Colonic mucosa (tissue), 4 donors: ENCODE measurements around the gene FBXO42. TPM values are rescaled to one million over a fixed set of nuclear protein-coding genes. Genes with fewer than 3 reads are reported as not detected.
A peak's percentile ranks its signal among the peaks of the same experiment; 100 is the strongest.
"Not testable (repeated sequence)": the region's sequence is repeated elsewhere in the genome, so short reads cannot be mapped to it uniquely, and the experiment has no call there.

Source experiments
- DNase-seq: peaks from one replicate; pipeline ENCODE4 v3.0.0-alpha.2; 2020
- H3K27ac ChIP-seq: fragments of 200-600 bp; one replicate; pipeline ENCODE4 v1.8.0; 2021
- H3K27me3 ChIP-seq: fragments of 200-600 bp; one replicate; pipeline ENCODE4 v1.8.0; 2021
- H3K36me3 ChIP-seq: fragments of 200-600 bp; one replicate; pipeline ENCODE4 v1.8.0; 2021
- H3K4me1 ChIP-seq: fragments of 200-600 bp; one replicate; pipeline ENCODE4 v1.8.0; 2021; ENCODE audit warnings: mild to moderate bottlenecking
- H3K4me3 ChIP-seq: fragments of 200-600 bp; one replicate; pipeline ENCODE4 v1.8.0; 2021
- H3K9ac ChIP-seq, 2 donors: one replicate each; pipeline ENCODE4 v1.7.0; 2013; ENCODE audit warnings: control low read depth in 2 of 2, low read depth in 2 of 2, low read length in 2 of 2
- H3K9me3 ChIP-seq: fragments of 200-600 bp; one replicate; pipeline ENCODE4 v1.8.0; 2021
- intact Hi-C: fragments of 100-400 bp; cut with DNase I; formaldehyde crosslinking; loops from one replicate; pipeline ENCODE4 v1.14.1; 2022
- total RNA-seq, 2 donors: library from RNA; stranded (reverse); fragmentation: NEBNext Ultra II Directional in 1 of 2; extraction: Animal tissue kit (Norgen Biotek cat#: 25700) in 1 of 2; gene quantifications; one replicate each; pipeline ENCODE4 v1.2.1, GENCODE V29; 2021
- TF ChIP-seq, protein P1 (sequence below): fragments of 200-600 bp; IDR thresholded peaks from one replicate; pipeline ENCODE4 v1.8.0; 2022; ENCODE audit warnings: antibody characterized with exemption, mild to moderate bottlenecking
- donor health status: healthy.
- donor health status: DM: no; HTN: no; CAD: no.
- donor health status: DM: no; HTN: no; CAD: no.

The FBXO42 gene
- total RNA-seq, 2 donors from 2014 or later, result 15.0 to 17.8 TPM

- TF ChIP-seq, protein P1, sequence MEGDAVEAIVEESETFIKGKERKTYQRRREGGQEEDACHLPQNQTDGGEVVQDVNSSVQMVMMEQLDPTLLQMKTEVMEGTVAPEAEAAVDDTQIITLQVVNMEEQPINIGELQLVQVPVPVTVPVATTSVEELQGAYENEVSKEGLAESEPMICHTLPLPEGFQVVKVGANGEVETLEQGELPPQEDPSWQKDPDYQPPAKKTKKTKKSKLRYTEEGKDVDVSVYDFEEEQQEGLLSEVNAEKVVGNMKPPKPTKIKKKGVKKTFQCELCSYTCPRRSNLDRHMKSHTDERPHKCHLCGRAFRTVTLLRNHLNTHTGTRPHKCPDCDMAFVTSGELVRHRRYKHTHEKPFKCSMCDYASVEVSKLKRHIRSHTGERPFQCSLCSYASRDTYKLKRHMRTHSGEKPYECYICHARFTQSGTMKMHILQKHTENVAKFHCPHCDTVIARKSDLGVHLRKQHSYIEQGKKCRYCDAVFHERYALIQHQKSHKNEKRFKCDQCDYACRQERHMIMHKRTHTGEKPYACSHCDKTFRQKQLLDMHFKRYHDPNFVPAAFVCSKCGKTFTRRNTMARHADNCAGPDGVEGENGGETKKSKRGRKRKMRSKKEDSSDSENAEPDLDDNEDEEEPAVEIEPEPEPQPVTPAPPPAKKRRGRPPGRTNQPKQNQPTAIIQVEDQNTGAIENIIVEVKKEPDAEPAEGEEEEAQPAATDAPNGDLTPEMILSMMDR, result no peak
- Histone ChIP-seq H3K9ac (peak overlapping the region; percentile 46 to 74), H3K27me3 (no peaks in the 10 kb centered on the region), H3K27ac (peak overlapping the region; percentile 82), H3K36me3 (no peaks in the 10 kb centered on the region), H3K4me3 (peak overlapping the region; percentile 39), H3K4me1 (peaks cover 6% of the 10 kb centered on the region), H3K9me3 (no peaks in the 10 kb centered on the region)
- intact Hi-C loops, result no loop called here
- peak; percentile 67 for DNase-seq
Observed at GRCh38 chr1:16218014-16218673, 134.1 kb downstream of the FBXO42 start.

- no peaks in the 10 kb centered on the region for H3K9me3 ChIP-seq
- no peaks in the 10 kb centered on the region for H3K27me3 ChIP-seq
- intact Hi-C loops, result no loop called here
- DNase-seq, result peak; percentile 99
- H3K36me3 ChIP-seq, result no peaks in the 10 kb centered on the region
- H3K9ac ChIP-seq, result peak overlapping the region; percentile 57 to 86
- H3K4me3 ChIP-seq, result peak overlapping the region; percentile 39
- H3K27ac ChIP-seq, result peak overlapping the region; percentile 82
- TF ChIP-seq, protein P1, result no peak
- peaks cover 6% of the 10 kb centered on the region for H3K4me1 ChIP-seq
Observed at GRCh38 chr1:16217061-16217785, 135.1 kb downstream of the FBXO42 start.

GRCh38 chr1:16215882-16216753, 136.2 kb downstream of the FBXO42 start:
- Histone ChIP-seq H3K9me3 (no peaks in the 10 kb centered on the region), H3K27ac (peak overlapping the region; percentile 76), H3K36me3 (no peaks in the 10 kb centered on the region), H3K4me1 (peaks cover 6% of the 10 kb centered on the region), H3K4me3 (peak overlapping the region; percentile 39), H3K27me3 (no peaks in the 10 kb centered on the region), H3K9ac (peak overlapping the region; percentile 17 to 86)
- peak; percentile 97 for DNase-seq
- intact Hi-C loops, result no loop called here
- TF ChIP-seq, protein P1, result no peak

GRCh38 chr1:16215240-16215639, 137.0 kb downstream of the FBXO42 start:
- H3K9ac ChIP-seq, H3K4me1 ChIP-seq, H3K27me3 ChIP-seq, H3K36me3 ChIP-seq, DNase-seq, H3K4me3 ChIP-seq, intact Hi-C loops, H3K9me3 ChIP-seq, H3K27ac ChIP-seq: not testable (repeated sequence)

DNA sequence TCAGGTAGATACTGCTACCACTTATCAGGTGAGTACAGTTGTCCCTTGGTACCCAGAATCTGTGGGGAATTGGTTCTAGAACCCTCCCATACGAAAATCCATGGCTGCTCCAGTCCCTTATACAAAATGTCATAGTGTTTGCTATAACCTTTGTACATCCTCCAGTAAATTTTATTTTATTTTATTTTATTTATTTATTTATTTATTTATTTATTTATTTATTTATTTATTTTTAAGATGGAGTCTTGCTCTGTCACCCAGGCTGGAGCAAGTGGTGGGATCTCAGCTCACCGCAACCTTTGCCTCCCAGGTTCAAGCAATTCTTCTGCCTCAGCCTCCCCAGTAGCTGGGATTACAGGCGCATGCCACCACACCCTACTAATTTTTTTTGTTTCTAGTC, 138.7 kb downstream of the FBXO42 start:
- H3K36me3 ChIP-seq, H3K9ac ChIP-seq, H3K4me3 ChIP-seq, intact Hi-C loops, H3K9me3 ChIP-seq, H3K4me1 ChIP-seq, H3K27ac ChIP-seq, H3K27me3 ChIP-seq, DNase-seq: not testable (repeated sequence)

DNA sequence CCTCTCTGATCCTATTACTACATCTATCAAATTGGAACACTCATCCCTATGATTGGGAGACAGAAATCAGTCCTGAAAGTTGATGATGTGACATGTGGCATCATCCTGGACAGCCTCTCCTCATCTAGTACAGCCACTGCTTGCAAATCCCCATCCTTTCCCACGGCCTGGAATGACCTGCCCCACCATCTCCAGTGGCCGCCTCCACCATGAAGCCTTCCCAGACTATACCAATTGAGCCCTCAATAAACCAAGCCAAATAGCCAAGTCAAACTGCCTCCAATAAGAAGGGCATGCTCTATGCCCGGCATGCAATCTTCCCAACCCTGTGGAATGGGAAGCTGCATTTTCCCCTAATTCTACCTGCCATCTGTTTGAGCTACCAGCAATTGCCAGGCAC, 139.3 kb downstream of the FBXO42 start:
- no peak for DNase-seq
- intact Hi-C loops, result no loop called here
- Histone ChIP-seq H3K27ac (no peak overlapping the region), H3K36me3 (no peaks in the 10 kb centered on the region), H3K4me1 (peaks cover 6% of the 10 kb centered on the region), H3K27me3 (no peaks in the 10 kb centered on the region), H3K9ac (no peak overlapping the region), H3K9me3 (no peaks in the 10 kb centered on the region), H3K4me3 (no peak overlapping the region)
- TF ChIP-seq, protein P1, result no peak
